Measurements from ENCODE around the gene UBXN10. TPM values are rescaled to one million over a fixed set of nuclear protein-coding genes. Genes with fewer than 3 reads are reported as not detected.

Gene UBXN10
- total and polyA plus RNA-seq, 2 donors (not counting 3 experiments of a cell fraction or from before 2014, with no cell fraction given), result not detected

GRCh38 chr1:20195462-20195780 lies 9.5 kb downstream of the UBXN10 start:
- CTCF ChIA-PET, result interaction anchor here (0.6 to 5.3 kb wide), 31 partner anchors 8 to 491 kb away, joined by 3 to 85 read pairs (median 5); partner anchors contain the start of gene OTUD3
- no peak overlapping the region for H3K4me3 ChIP-seq (replicated peaks in 1 of 3; ENCODE audit: insufficient read depth in 1 of 3, low read depth in 1 of 3, low read length in 3 of 3)
- peaks cover 7 to 13% of the 10 kb centered on the region in 2 experiments for H3K27me3 ChIP-seq (ENCODE audit: control insufficient read depth in 2 of 2, insufficient read depth in 2 of 2, low read length in 2 of 2)
- no peak for TF ChIP-seq GATA2 (IDR thresholded peaks at IDR 0.05; ENCODE audit: insufficient read depth, insufficient read length, low read depth, low read length)
- no peak for TF ChIP-seq MAX (IDR thresholded peaks at IDR 0.05; ENCODE audit: insufficient read depth, insufficient read length)
- TF ChIP-seq MYC (IDR thresholded peaks at IDR 0.05; ENCODE audit: low read depth, low read length), result no peak
- TF ChIP-seq JUN (IDR thresholded peaks at IDR 0.05; ENCODE audit: borderline replicate concordance, insufficient read depth, insufficient read length, low read depth), result no peak
- H3K9me3 ChIP-seq (replicated peaks; ENCODE audit: control insufficient read depth, insufficient read depth, low read length), result no peaks in the 10 kb centered on the region
- H3K27ac ChIP-seq (ENCODE audit: insufficient read depth, low read depth, low read length), result no peak overlapping the region
- FAIRE-seq (no peak), DNase-seq (ENCODE audit: low read depth, low spot score) (no peak)
- no peaks in the 10 kb centered on the region for H4K20me1 ChIP-seq (replicated peaks; ENCODE audit: control insufficient read depth, extremely low read depth, insufficient read depth, low read length)
- BruUV-seq (replicated peaks), result no TSS peak
- H3K4me2 ChIP-seq (ENCODE audit: insufficient read depth, low read length), result no peak overlapping the region
- H3K9ac ChIP-seq (replicated peaks; ENCODE audit: extremely low read depth, insufficient read depth, low read length), result no peak overlapping the region
- POLR2A ChIA-PET, result no interaction called here
- H3K79me2 ChIP-seq (ENCODE audit: control insufficient read depth, insufficient read depth, low read length), result no peaks in the 10 kb centered on the region
- H3K4me1 ChIP-seq (ENCODE audit: control insufficient read depth, extremely low read depth, insufficient read depth, low read length), result no peaks in the 10 kb centered on the region
- intact Hi-C loops (cut with micrococcal nuclease), result loop anchor here (1.0 kb wide), 5 partner anchors 30 to 298 kb away; no protein-coding TSS in a partner anchor
- H3K9me1 ChIP-seq (replicated peaks; ENCODE audit: control insufficient read depth, extremely low read depth, insufficient read depth, low read length), result no peaks in the 10 kb centered on the region
- dilution Hi-C loops (cut with MboI; ENCODE audit: extremely low pct_ligation_motif_present, low sequenced_read_pairs), result no loop called here
- no peak overlapping the region for H2AFZ ChIP-seq (ENCODE audit: low read depth, low read length)
- no peaks in the 10 kb centered on the region for H3K36me3 ChIP-seq (ENCODE audit: control insufficient read depth in 2 of 2, extremely low read depth in 1 of 2, insufficient read depth in 2 of 2, low read length in 2 of 2)

- BruUV-seq (replicated peaks), result no TSS peak
- TF ChIP-seq FOS (IDR thresholded peaks at IDR 0.05; ENCODE audit: borderline replicate concordance, insufficient read depth, low read length) (no peak), CTCF (IDR thresholded peaks at IDR 0.05; ENCODE audit: extremely low read depth in 1 of 2, insufficient read depth in 1 of 2, low read depth in 1 of 2, low read length in 2 of 2) (no peak), EZH2 (IDR thresholded peaks at IDR 0.05; ENCODE audit: borderline replicate concordance, low read depth, low read length, severe bottlenecking) (no peak), JUN (IDR thresholded peaks at IDR 0.05; ENCODE audit: borderline replicate concordance, insufficient read depth, insufficient read length, low read depth) (no peak), MYC (IDR thresholded peaks at IDR 0.05; ENCODE audit: low read depth, low read length) (no peak), POLR2AphosphoS5 (IDR thresholded peaks at IDR 0.05; ENCODE audit: insufficient read depth, low read depth, low read length) (no peak), POLR2A (IDR thresholded peaks at IDR 0.05; ENCODE audit: low read depth, low read length) (no peak), MAX (IDR thresholded peaks at IDR 0.05; ENCODE audit: insufficient read depth, insufficient read length) (no peak), GATA2 (IDR thresholded peaks at IDR 0.05; ENCODE audit: insufficient read depth, insufficient read length, low read depth, low read length) (no peak)
- DNase-seq (ENCODE audit: low read depth, low spot score) (no peak), FAIRE-seq (no peak)
- no peaks in the 10 kb centered on the region for H3K36me3 ChIP-seq (ENCODE audit: control insufficient read depth in 2 of 2, extremely low read depth in 1 of 2, insufficient read depth in 2 of 2, low read length in 2 of 2)
- dilution Hi-C loops (cut with MboI; ENCODE audit: extremely low pct_ligation_motif_present, low sequenced_read_pairs) (no loop called here), intact Hi-C loops (cut with micrococcal nuclease) (no loop called here)
- H3K27ac ChIP-seq (ENCODE audit: insufficient read depth, low read depth, low read length), result no peak overlapping the region
- no peaks in the 10 kb centered on the region for H4K20me1 ChIP-seq (replicated peaks; ENCODE audit: control insufficient read depth, extremely low read depth, insufficient read depth, low read length)
- ChIA-PET POLR2A (no interaction called here), CTCF (interaction anchor here (3.0 kb wide), 1 partner anchor 222 kb away, joined by 54 read pairs; no protein-coding TSS in a partner anchor)
- no peak overlapping the region for H3K4me3 ChIP-seq (replicated peaks in 1 of 3; ENCODE audit: insufficient read depth in 1 of 3, low read depth in 1 of 3, low read length in 3 of 3)
- H3K4me2 ChIP-seq (ENCODE audit: insufficient read depth, low read length), result no peak overlapping the region
- peaks cover 7 to 13% of the 10 kb centered on the region in 2 experiments for H3K27me3 ChIP-seq (ENCODE audit: control insufficient read depth in 2 of 2, insufficient read depth in 2 of 2, low read length in 2 of 2)
- H3K9me1 ChIP-seq (replicated peaks; ENCODE audit: control insufficient read depth, extremely low read depth, insufficient read depth, low read length), result no peaks in the 10 kb centered on the region
- H2AFZ ChIP-seq (ENCODE audit: low read depth, low read length), result no peak overlapping the region
- H3K79me2 ChIP-seq (ENCODE audit: control insufficient read depth, insufficient read depth, low read length), result no peaks in the 10 kb centered on the region
- H3K9me3 ChIP-seq (replicated peaks; ENCODE audit: control insufficient read depth, insufficient read depth, low read length), result no peaks in the 10 kb centered on the region
- H3K9ac ChIP-seq (replicated peaks; ENCODE audit: extremely low read depth, insufficient read depth, low read length), result no peak overlapping the region
- H3K4me1 ChIP-seq (ENCODE audit: control insufficient read depth, extremely low read depth, insufficient read depth, low read length), result no peaks in the 10 kb centered on the region
Measured at GRCh38 chr1:20197329-20197791, 11.5 kb downstream of the UBXN10 start.

Measured in endothelial cell of umbilical vein (primary cell).